ENCODE measurements around the gene ZNF157. TPM values are rescaled to one million over a fixed set of nuclear protein-coding genes. Genes with fewer than 3 reads are reported as not detected.

The ZNF157 gene
- total RNA-seq, 1 experiment from 2014 or later, result 1.8 TPM

DNA sequence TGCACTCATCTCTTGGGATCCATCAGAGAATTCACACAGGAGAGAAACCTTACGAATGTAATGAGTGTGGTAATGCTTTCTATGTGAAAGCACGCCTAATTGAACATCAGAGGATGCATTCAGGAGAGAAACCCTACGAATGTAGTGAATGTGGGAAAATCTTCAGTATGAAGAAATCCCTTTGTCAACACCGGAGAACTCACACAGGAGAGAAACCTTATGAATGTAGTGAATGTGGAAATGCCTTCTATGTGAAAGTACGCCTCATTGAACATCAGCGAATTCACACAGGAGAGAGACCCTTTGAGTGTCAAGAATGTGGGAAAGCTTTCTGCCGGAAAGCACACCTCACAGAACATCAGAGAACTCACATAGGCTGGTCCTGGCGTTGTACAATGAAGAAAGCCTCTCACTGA lies 42.8 kb downstream of the ZNF157 start:
- TF ChIP-seq ELF4 (CRISPR knock-in tag; IDR thresholded peaks at IDR 0.05; ENCODE audit: low read depth) (no peak), RELA (CRISPR knock-in tag; IDR thresholded peaks at IDR 0.05; ENCODE audit: borderline replicate concordance) (no peak), MXD4 (CRISPR knock-in tag; IDR thresholded peaks at IDR 0.05; ENCODE audit: borderline replicate concordance) (no peak), NR2C2 (CRISPR knock-in tag; IDR thresholded peaks at IDR 0.05) (no peak), EMX1 (CRISPR knock-in tag; IDR thresholded peaks at IDR 0.05) (no peak), TP53 (CRISPR knock-in tag; IDR thresholded peaks at IDR 0.05) (no peak)
- TF ChIP-seq, protein P1, sequence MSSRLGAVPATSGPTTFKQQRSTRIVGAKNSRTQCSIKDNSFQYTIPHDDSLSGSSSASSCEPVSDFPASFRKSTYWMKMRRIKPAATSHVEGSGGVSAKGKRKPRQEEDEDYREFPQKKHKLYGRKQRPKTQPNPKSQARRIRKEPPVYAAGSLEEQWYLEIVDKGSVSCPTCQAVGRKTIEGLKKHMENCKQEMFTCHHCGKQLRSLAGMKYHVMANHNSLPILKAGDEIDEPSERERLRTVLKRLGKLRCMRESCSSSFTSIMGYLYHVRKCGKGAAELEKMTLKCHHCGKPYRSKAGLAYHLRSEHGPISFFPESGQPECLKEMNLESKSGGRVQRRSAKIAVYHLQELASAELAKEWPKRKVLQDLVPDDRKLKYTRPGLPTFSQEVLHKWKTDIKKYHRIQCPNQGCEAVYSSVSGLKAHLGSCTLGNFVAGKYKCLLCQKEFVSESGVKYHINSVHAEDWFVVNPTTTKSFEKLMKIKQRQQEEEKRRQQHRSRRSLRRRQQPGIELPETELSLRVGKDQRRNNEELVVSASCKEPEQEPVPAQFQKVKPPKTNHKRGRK (CRISPR knock-in tag; IDR thresholded peaks at IDR 0.05; ENCODE audit: borderline replicate concordance), result no peak
- TF ChIP-seq, protein P2, sequence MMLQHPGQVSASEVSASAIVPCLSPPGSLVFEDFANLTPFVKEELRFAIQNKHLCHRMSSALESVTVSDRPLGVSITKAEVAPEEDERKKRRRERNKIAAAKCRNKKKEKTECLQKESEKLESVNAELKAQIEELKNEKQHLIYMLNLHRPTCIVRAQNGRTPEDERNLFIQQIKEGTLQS (CRISPR knock-in tag; conservative IDR thresholded peaks at IDR 0.05), result no peak
- TF ChIP-seq, protein P3, sequence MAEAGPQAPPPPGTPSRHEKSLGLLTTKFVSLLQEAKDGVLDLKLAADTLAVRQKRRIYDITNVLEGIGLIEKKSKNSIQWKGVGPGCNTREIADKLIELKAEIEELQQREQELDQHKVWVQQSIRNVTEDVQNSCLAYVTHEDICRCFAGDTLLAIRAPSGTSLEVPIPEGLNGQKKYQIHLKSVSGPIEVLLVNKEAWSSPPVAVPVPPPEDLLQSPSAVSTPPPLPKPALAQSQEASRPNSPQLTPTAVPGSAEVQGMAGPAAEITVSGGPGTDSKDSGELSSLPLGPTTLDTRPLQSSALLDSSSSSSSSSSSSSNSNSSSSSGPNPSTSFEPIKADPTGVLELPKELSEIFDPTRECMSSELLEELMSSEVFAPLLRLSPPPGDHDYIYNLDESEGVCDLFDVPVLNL (CRISPR knock-in tag; IDR thresholded peaks at IDR 0.05; ENCODE audit: borderline replicate concordance, low read depth), result no peak
- TF ChIP-seq, protein P4, sequence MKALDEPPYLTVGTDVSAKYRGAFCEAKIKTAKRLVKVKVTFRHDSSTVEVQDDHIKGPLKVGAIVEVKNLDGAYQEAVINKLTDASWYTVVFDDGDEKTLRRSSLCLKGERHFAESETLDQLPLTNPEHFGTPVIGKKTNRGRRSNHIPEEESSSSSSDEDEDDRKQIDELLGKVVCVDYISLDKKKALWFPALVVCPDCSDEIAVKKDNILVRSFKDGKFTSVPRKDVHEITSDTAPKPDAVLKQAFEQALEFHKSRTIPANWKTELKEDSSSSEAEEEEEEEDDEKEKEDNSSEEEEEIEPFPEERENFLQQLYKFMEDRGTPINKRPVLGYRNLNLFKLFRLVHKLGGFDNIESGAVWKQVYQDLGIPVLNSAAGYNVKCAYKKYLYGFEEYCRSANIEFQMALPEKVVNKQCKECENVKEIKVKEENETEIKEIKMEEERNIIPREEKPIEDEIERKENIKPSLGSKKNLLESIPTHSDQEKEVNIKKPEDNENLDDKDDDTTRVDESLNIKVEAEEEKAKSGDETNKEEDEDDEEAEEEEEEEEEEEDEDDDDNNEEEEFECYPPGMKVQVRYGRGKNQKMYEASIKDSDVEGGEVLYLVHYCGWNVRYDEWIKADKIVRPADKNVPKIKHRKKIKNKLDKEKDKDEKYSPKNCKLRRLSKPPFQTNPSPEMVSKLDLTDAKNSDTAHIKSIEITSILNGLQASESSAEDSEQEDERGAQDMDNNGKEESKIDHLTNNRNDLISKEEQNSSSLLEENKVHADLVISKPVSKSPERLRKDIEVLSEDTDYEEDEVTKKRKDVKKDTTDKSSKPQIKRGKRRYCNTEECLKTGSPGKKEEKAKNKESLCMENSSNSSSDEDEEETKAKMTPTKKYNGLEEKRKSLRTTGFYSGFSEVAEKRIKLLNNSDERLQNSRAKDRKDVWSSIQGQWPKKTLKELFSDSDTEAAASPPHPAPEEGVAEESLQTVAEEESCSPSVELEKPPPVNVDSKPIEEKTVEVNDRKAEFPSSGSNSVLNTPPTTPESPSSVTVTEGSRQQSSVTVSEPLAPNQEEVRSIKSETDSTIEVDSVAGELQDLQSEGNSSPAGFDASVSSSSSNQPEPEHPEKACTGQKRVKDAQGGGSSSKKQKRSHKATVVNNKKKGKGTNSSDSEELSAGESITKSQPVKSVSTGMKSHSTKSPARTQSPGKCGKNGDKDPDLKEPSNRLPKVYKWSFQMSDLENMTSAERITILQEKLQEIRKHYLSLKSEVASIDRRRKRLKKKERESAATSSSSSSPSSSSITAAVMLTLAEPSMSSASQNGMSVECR (CRISPR knock-in tag; IDR thresholded peaks at IDR 0.05; ENCODE audit: borderline replicate concordance), result no peak
- ChIA-PET CTCF (no interaction called here), POLR2A (no interaction called here)
- no peaks in the 10 kb centered on the region for H3K4me1 Mint-ChIP-seq
- ATAC-seq (no peak), DNase-seq (ENCODE audit: low spot score) (no peak)
- H3K9me3 Mint-ChIP-seq, result peaks cover 38% of the 10 kb centered on the region
- H3K36me3 Mint-ChIP-seq, result peaks cover 48% of the 10 kb centered on the region
- no peak overlapping the region for H3K27ac Mint-ChIP-seq
- H3K27me3 Mint-ChIP-seq (ENCODE audit: low read depth), result no peaks in the 10 kb centered on the region
- H3K4me3 Mint-ChIP-seq, result no peak overlapping the region

DNA sequence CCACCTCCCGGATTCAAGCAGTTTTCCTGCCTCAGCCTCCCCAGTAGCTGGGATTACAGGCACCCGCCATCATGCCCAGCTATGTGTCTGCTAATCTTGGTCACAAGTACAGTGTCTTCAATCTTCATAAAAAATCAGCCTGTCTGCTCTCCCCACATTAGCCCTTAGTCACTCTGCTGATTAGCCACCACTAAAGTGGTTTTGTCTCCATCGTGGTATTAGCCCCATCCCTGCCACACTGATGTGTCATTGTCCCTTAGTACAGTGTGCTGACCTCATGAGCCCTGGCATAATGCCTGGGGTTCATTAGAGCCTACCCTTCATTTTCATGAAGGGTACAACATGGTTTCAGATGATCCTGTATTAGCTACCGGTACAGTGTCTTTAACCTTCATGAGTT lies 49.9 kb downstream of the ZNF157 start:
- ATAC-seq (no peak), DNase-seq (ENCODE audit: low spot score) (no peak)
- no peak for TF ChIP-seq RORB (CRISPR knock-in tag; IDR thresholded peaks at IDR 0.05)
- TF ChIP-seq, protein P2 (CRISPR knock-in tag; conservative IDR thresholded peaks at IDR 0.05), result no peak
- no peak for TF ChIP-seq HMGA2 (CRISPR knock-in tag; IDR thresholded peaks at IDR 0.05)
- TF ChIP-seq, protein P5, sequence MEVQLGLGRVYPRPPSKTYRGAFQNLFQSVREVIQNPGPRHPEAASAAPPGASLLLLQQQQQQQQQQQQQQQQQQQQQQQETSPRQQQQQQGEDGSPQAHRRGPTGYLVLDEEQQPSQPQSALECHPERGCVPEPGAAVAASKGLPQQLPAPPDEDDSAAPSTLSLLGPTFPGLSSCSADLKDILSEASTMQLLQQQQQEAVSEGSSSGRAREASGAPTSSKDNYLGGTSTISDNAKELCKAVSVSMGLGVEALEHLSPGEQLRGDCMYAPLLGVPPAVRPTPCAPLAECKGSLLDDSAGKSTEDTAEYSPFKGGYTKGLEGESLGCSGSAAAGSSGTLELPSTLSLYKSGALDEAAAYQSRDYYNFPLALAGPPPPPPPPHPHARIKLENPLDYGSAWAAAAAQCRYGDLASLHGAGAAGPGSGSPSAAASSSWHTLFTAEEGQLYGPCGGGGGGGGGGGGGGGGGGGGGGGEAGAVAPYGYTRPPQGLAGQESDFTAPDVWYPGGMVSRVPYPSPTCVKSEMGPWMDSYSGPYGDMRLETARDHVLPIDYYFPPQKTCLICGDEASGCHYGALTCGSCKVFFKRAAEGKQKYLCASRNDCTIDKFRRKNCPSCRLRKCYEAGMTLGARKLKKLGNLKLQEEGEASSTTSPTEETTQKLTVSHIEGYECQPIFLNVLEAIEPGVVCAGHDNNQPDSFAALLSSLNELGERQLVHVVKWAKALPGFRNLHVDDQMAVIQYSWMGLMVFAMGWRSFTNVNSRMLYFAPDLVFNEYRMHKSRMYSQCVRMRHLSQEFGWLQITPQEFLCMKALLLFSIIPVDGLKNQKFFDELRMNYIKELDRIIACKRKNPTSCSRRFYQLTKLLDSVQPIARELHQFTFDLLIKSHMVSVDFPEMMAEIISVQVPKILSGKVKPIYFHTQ (CRISPR knock-in tag; IDR thresholded peaks at IDR 0.05), result no peak
- TF ChIP-seq, protein P6, sequence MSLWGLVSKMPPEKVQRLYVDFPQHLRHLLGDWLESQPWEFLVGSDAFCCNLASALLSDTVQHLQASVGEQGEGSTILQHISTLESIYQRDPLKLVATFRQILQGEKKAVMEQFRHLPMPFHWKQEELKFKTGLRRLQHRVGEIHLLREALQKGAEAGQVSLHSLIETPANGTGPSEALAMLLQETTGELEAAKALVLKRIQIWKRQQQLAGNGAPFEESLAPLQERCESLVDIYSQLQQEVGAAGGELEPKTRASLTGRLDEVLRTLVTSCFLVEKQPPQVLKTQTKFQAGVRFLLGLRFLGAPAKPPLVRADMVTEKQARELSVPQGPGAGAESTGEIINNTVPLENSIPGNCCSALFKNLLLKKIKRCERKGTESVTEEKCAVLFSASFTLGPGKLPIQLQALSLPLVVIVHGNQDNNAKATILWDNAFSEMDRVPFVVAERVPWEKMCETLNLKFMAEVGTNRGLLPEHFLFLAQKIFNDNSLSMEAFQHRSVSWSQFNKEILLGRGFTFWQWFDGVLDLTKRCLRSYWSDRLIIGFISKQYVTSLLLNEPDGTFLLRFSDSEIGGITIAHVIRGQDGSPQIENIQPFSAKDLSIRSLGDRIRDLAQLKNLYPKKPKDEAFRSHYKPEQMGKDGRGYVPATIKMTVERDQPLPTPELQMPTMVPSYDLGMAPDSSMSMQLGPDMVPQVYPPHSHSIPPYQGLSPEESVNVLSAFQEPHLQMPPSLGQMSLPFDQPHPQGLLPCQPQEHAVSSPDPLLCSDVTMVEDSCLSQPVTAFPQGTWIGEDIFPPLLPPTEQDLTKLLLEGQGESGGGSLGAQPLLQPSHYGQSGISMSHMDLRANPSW (CRISPR knock-in tag; conservative IDR thresholded peaks at IDR 0.05; ENCODE audit: low read depth), result no peak
- TF ChIP-seq FOXK1 (CRISPR knock-in tag; IDR thresholded peaks at IDR 0.05), result no peak
- TF ChIP-seq NR2C2 (CRISPR knock-in tag; IDR thresholded peaks at IDR 0.05), result no peak
- no peak for TF ChIP-seq ZNF671 (CRISPR knock-in tag; IDR thresholded peaks at IDR 0.05)
- no peak for TF ChIP-seq JUN (CRISPR knock-in tag; IDR thresholded peaks at IDR 0.05)
- no peak for TF ChIP-seq CBFB (CRISPR knock-in tag; IDR thresholded peaks at IDR 0.05; ENCODE audit: low read depth)
- TF ChIP-seq, protein P7, sequence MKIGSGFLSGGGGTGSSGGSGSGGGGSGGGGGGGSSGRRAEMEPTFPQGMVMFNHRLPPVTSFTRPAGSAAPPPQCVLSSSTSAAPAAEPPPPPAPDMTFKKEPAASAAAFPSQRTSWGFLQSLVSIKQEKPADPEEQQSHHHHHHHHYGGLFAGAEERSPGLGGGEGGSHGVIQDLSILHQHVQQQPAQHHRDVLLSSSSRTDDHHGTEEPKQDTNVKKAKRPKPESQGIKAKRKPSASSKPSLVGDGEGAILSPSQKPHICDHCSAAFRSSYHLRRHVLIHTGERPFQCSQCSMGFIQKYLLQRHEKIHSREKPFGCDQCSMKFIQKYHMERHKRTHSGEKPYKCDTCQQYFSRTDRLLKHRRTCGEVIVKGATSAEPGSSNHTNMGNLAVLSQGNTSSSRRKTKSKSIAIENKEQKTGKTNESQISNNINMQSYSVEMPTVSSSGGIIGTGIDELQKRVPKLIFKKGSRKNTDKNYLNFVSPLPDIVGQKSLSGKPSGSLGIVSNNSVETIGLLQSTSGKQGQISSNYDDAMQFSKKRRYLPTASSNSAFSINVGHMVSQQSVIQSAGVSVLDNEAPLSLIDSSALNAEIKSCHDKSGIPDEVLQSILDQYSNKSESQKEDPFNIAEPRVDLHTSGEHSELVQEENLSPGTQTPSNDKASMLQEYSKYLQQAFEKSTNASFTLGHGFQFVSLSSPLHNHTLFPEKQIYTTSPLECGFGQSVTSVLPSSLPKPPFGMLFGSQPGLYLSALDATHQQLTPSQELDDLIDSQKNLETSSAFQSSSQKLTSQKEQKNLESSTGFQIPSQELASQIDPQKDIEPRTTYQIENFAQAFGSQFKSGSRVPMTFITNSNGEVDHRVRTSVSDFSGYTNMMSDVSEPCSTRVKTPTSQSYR (CRISPR knock-in tag; IDR thresholded peaks at IDR 0.05), result no peak
- Mint-ChIP-seq H3K9me3 (peaks cover 12% of the 10 kb centered on the region), H3K27me3 (ENCODE audit: low read depth) (no peaks in the 10 kb centered on the region), H3K4me1 (no peaks in the 10 kb centered on the region; the same call in 1 of the 2 replicates), H3K27ac (no peak overlapping the region), H3K36me3 (peaks cover 4% of the 10 kb centered on the region; the same call in 1 of the 2 replicates), H3K4me3 (no peak overlapping the region)
- ChIA-PET CTCF (interaction anchor here (1.7 kb wide), 1 partner anchor 36 kb away, joined by 4 read pairs; no protein-coding TSS in a partner anchor), POLR2A (no interaction called here)
